ENCODE results near the gene LLGL2. TPM values are rescaled to one million over a fixed set of nuclear protein-coding genes. Genes with fewer than 3 reads are reported as not detected.

The LLGL2 gene
- total RNA-seq, 1 donor from 2014 or later = 14.8 TPM

- DNase-seq = no peak
These were observed 69.2 kb downstream of the LLGL2 start for GRCh38 chr17:75594499-75595283.

- DNase-seq = no peak
These were observed 69.9 kb downstream of the LLGL2 start for GRCh38 chr17:75595284-75595919.

- no peak for DNase-seq
These were observed 70.4 kb downstream of the LLGL2 start for GRCh38 chr17:75595920-75596313.

GRCh38 chr17:75596320-75597087 is 71.0 kb downstream of the LLGL2 start:
- no peak for DNase-seq

GRCh38 chr17:75601057-75601987 is 75.8 kb downstream of the LLGL2 start:
- peak; percentile 60 for DNase-seq

GRCh38 chr17:75602644-75603043 is 77.1 kb downstream of the LLGL2 start:
- no peak for DNase-seq

GRCh38 chr17:75603123-75603522 is 77.6 kb downstream of the LLGL2 start:
- DNase-seq = no peak

- DNase-seq = no peak
These were observed 78.7 kb downstream of the LLGL2 start for GRCh38 chr17:75604034-75604695.

GRCh38 chr17:75605790-75606189 is 80.3 kb downstream of the LLGL2 start:
- DNase-seq = no peak

GRCh38 chr17:75607086-75607485 is 81.6 kb downstream of the LLGL2 start:
- no peak for DNase-seq

GRCh38 chr17:75610103-75610984 is 84.8 kb downstream of the LLGL2 start:
- DNase-seq = no peak

GRCh38 chr17:75611851-75612429 is 86.4 kb downstream of the LLGL2 start:
- no peak for DNase-seq

- no peak for DNase-seq
These were observed 87.6 kb downstream of the LLGL2 start for GRCh38 chr17:75612906-75613626.

- DNase-seq = no peak
These were observed 88.5 kb downstream of the LLGL2 start for GRCh38 chr17:75614006-75614405.

- DNase-seq = no peak
These were observed 89.2 kb downstream of the LLGL2 start for GRCh38 chr17:75614556-75615270.

- DNase-seq = no peak
These were observed 89.8 kb downstream of the LLGL2 start for GRCh38 chr17:75615301-75615700.

- DNase-seq = no peak
These were observed 91.1 kb downstream of the LLGL2 start for GRCh38 chr17:75616521-75617122.

- DNase-seq = no peak
These were observed 91.7 kb downstream of the LLGL2 start for GRCh38 chr17:75617218-75617617.

- no peak for DNase-seq
These were observed 92.2 kb downstream of the LLGL2 start for GRCh38 chr17:75617675-75618074.
